BJ (cell line): ENCODE data around the gene PAFAH2. TPM values are rescaled to one million over a fixed set of nuclear protein-coding genes. Genes with fewer than 3 reads are reported as not detected.
A peak's percentile ranks its signal among the peaks of the same experiment; 100 is the strongest.

Experiments used
- CTCF ChIA-PET: fragments of 350-600 bp; formaldehyde crosslinking; extraction: SDS; loops from one replicate; lab custom pipeline; 2021; ENCODE audit warnings: antibody characterized with exemption, inconsistent platforms; lab: Yijun Ruan, JAX
- POLR2A ChIA-PET: fragments of 300-600 bp; sonication (Branson Sonifier 250); formaldehyde crosslinking; extraction: SDS; loops from one replicate; lab custom pipeline; 2021; ENCODE audit warnings: antibody characterized with exemption; lab: Charles Lee
- DNase-seq: peaks from one replicate; pipeline ENCODE4 v3.0.0-alpha.2; 2011; ENCODE audit warnings: low read depth
- H3K27me3 ChIP-seq: 2 replicates; pipeline ENCODE4 v1.6.0; 2011; ENCODE audit warnings: low read length; ENCODE audit not compliant: control insufficient read depth, insufficient read depth
- H3K36me3 ChIP-seq: 2 replicates; pipeline ENCODE4 v1.5.1; 2011; ENCODE audit warnings: low read length; ENCODE audit not compliant: control insufficient read depth, insufficient read depth
- H3K4me3 ChIP-seq: 2 replicates; pipeline ENCODE4 v1.5.1; 2011; ENCODE audit warnings: low read depth, mild to moderate bottlenecking, control low read depth, low read length
- CTCF ChIP-seq: IDR thresholded peaks from 2 replicates; pipeline ENCODE4 v1.5.1; 2011; ENCODE audit warnings: low read depth, mild to moderate bottlenecking, control low read depth, inconsistent platforms, low read length, moderate library complexity; ENCODE audit not compliant: insufficient read depth
- polyA plus RNA-seq: library from polyadenylated mRNA; depleted of rRNA; stranded (reverse); fragments of >200 nt; gene quantifications from 2 replicates; pipeline ENCODE4 v1.2.3, GENCODE V29; 2011

The PAFAH2 gene
- polyA plus RNA-seq, 1 experiment: 11.9 TPM

- Histone ChIP-seq H3K36me3 (no peaks in the 10 kb centered on the region), H3K4me3 (no peak overlapping the region), H3K27me3 (peaks cover 14% of the 10 kb centered on the region)
- DNase-seq: no peak
- ChIA-PET POLR2A (no interaction called here), CTCF (interaction anchor here (1.0 kb wide), 1 partner anchor 131 kb away, joined by 4 read pairs; the partner anchor contains the start of gene ZNF593)
- TF ChIP-seq CTCF: no peak
Measured at GRCh38 chr1:26038904-26039303, 41.0 kb upstream of the PAFAH2 start.

- ChIA-PET CTCF (no interaction called here), POLR2A (no interaction called here)
- DNase-seq: no peak
- Histone ChIP-seq H3K27me3 (peaks cover 11% of the 10 kb centered on the region), H3K4me3 (no peak overlapping the region), H3K36me3 (no peaks in the 10 kb centered on the region)
- no peak for TF ChIP-seq CTCF
Measured at GRCh38 chr1:26038477-26038876, 40.6 kb upstream of the PAFAH2 start.

- no peak for TF ChIP-seq CTCF
- H3K4me3 ChIP-seq: no peak overlapping the region
- H3K27me3 ChIP-seq: peaks cover 10% of the 10 kb centered on the region
- no peak for DNase-seq
- H3K36me3 ChIP-seq: no peaks in the 10 kb centered on the region
- ChIA-PET CTCF (no interaction called here), POLR2A (no interaction called here)
Measured at GRCh38 chr1:26037904-26038303, 40.0 kb upstream of the PAFAH2 start.

GRCh38 chr1:26036756-26037281, 39.0 kb upstream of the PAFAH2 start:
- no peaks in the 10 kb centered on the region for H3K36me3 ChIP-seq
- POLR2A ChIA-PET: interaction anchor here (0.6 kb wide), 1 partner anchor 199 kb away, joined by 3 read pairs; no protein-coding TSS in a partner anchor
- no peak for TF ChIP-seq CTCF
- no peak overlapping the region for H3K4me3 ChIP-seq
- CTCF ChIA-PET: interaction anchor here (0.5 to 5.4 kb wide), 31 partner anchors 9 to 430 kb away, joined by 3 to 90 read pairs (median 5); partner anchors contain the start of genes EXTL1, PAFAH2, SLC30A2 and ZNF593
- H3K27me3 ChIP-seq: peaks cover 9% of the 10 kb centered on the region
- DNase-seq: no peak

GRCh38 chr1:26035959-26036755, 38.3 kb upstream of the PAFAH2 start:
- Histone ChIP-seq H3K27me3 (peaks cover 4% of the 10 kb centered on the region; the same call in 1 of the 2 replicates), H3K36me3 (no peaks in the 10 kb centered on the region), H3K4me3 (peak overlapping the region; percentile 90)
- ChIA-PET POLR2A (interaction anchor here (0.6 kb wide), 1 partner anchor 39 kb away, joined by 3 read pairs; the partner anchor contains the start of gene PAFAH2), CTCF (interaction anchor here (0.5 to 5.4 kb wide), 41 partner anchors 9 to 455 kb away, joined by 3 to 90 read pairs (median 5); partner anchors contain the start of genes CEP85, EXTL1, PAFAH2 and SLC30A2)
- no peak for DNase-seq
- peak; percentile 99 for TF ChIP-seq CTCF
